ENCODE results near the gene ZFX.

Gene ZFX

GRCh38 chrX:24216827-24217226 is 67.3 kb downstream of the ZFX start:
- no peak overlapping the region for H3K4me3 ChIP-seq (ENCODE audit: low read depth in 1 of 2, low read length in 1 of 2)
- no peak overlapping the region for H3K27ac ChIP-seq
- no peaks in the 10 kb centered on the region for H3K4me1 ChIP-seq (ENCODE audit: control insufficient read depth in 1 of 2, insufficient read depth in 1 of 2, low read depth in 1 of 2, low read length in 1 of 2)
- no peaks in the 10 kb centered on the region for H3K9me3 ChIP-seq
- TF ChIP-seq CTCF (IDR thresholded peaks at IDR 0.05), result no peak
- H3K27me3 ChIP-seq, result no peaks in the 10 kb centered on the region
- peaks cover 15% of the 10 kb centered on the region for H3K36me3 ChIP-seq

- Histone ChIP-seq H3K36me3 (peaks cover 3% of the 10 kb centered on the region), H3K4me3 (ENCODE audit: low read depth in 1 of 2, low read length in 1 of 2) (no peak overlapping the region), H3K9me3 (no peaks in the 10 kb centered on the region), H3K27ac (no peak overlapping the region), H3K4me1 (ENCODE audit: control insufficient read depth in 1 of 2, insufficient read depth in 1 of 2, low read depth in 1 of 2, low read length in 1 of 2) (no peaks in the 10 kb centered on the region), H3K27me3 (no peaks in the 10 kb centered on the region)
- no peak for TF ChIP-seq CTCF (IDR thresholded peaks at IDR 0.05)
Measured at GRCh38 chrX:24219320-24219719, 69.8 kb downstream of the ZFX start.

GRCh38 chrX:24221872-24222271 is 72.3 kb downstream of the ZFX start:
- Histone ChIP-seq H3K4me1 (ENCODE audit: control insufficient read depth in 1 of 2, insufficient read depth in 1 of 2, low read depth in 1 of 2, low read length in 1 of 2) (no peaks in the 10 kb centered on the region), H3K27me3 (no peaks in the 10 kb centered on the region), H3K9me3 (no peaks in the 10 kb centered on the region), H3K27ac (no peak overlapping the region), H3K36me3 (no peaks in the 10 kb centered on the region), H3K4me3 (ENCODE audit: low read depth in 1 of 2, low read length in 1 of 2) (no peak overlapping the region)
- no peak for TF ChIP-seq CTCF (IDR thresholded peaks at IDR 0.05)

- Histone ChIP-seq H3K9me3 (no peaks in the 10 kb centered on the region), H3K27ac (no peak overlapping the region), H3K4me3 (ENCODE audit: low read depth in 1 of 2, low read length in 1 of 2) (no peak overlapping the region), H3K4me1 (ENCODE audit: control insufficient read depth in 1 of 2, insufficient read depth in 1 of 2, low read depth in 1 of 2, low read length in 1 of 2) (no peaks in the 10 kb centered on the region), H3K27me3 (no peaks in the 10 kb centered on the region), H3K36me3 (no peaks in the 10 kb centered on the region)
- TF ChIP-seq CTCF (IDR thresholded peaks at IDR 0.05), result no peak
Measured at GRCh38 chrX:24225265-24225664, 75.7 kb downstream of the ZFX start.

- no peak overlapping the region for H3K27ac ChIP-seq
- no peak overlapping the region for H3K4me3 ChIP-seq (ENCODE audit: low read depth in 1 of 2, low read length in 1 of 2)
- no peaks in the 10 kb centered on the region for H3K36me3 ChIP-seq
- H3K9me3 ChIP-seq, result no peaks in the 10 kb centered on the region
- H3K27me3 ChIP-seq, result no peaks in the 10 kb centered on the region
- TF ChIP-seq CTCF (IDR thresholded peaks at IDR 0.05), result no peak
- no peaks in the 10 kb centered on the region for H3K4me1 ChIP-seq (ENCODE audit: control insufficient read depth in 1 of 2, insufficient read depth in 1 of 2, low read depth in 1 of 2, low read length in 1 of 2)
Measured at GRCh38 chrX:24226176-24226575, 76.6 kb downstream of the ZFX start.

- no peaks in the 10 kb centered on the region for H3K9me3 ChIP-seq
- H3K36me3 ChIP-seq, result no peaks in the 10 kb centered on the region
- no peak overlapping the region for H3K27ac ChIP-seq
- no peak overlapping the region for H3K4me3 ChIP-seq (ENCODE audit: low read depth in 1 of 2, low read length in 1 of 2)
- no peaks in the 10 kb centered on the region for H3K27me3 ChIP-seq
- TF ChIP-seq CTCF (IDR thresholded peaks at IDR 0.05), result no peak
- no peaks in the 10 kb centered on the region for H3K4me1 ChIP-seq (ENCODE audit: control insufficient read depth in 1 of 2, insufficient read depth in 1 of 2, low read depth in 1 of 2, low read length in 1 of 2)
Measured at GRCh38 chrX:24228596-24228995, 79.1 kb downstream of the ZFX start.
